Measurements from ENCODE around the gene NR2C2AP.

DNA sequence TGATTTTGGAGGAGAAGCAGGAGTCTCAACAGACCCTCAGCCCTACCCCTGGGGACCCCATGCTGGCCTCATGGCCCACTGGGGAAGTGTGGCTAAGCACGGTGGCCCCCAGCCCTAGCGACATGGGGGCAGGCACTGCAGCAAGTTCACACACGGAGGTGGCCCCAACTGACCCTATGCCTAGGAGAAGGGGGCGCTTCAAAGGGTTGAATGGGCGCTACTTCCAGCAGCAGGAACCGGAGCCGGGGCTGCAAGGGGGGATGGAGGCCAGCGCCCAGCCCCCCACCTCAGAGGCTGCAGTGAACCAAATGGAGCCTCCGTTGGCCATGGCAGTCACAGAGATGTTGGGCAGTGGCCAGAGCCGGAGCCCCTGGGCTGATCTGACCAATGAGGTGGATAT is 23.4 kb upstream of the NR2C2AP start:
- TF ChIP-seq, protein P1, sequence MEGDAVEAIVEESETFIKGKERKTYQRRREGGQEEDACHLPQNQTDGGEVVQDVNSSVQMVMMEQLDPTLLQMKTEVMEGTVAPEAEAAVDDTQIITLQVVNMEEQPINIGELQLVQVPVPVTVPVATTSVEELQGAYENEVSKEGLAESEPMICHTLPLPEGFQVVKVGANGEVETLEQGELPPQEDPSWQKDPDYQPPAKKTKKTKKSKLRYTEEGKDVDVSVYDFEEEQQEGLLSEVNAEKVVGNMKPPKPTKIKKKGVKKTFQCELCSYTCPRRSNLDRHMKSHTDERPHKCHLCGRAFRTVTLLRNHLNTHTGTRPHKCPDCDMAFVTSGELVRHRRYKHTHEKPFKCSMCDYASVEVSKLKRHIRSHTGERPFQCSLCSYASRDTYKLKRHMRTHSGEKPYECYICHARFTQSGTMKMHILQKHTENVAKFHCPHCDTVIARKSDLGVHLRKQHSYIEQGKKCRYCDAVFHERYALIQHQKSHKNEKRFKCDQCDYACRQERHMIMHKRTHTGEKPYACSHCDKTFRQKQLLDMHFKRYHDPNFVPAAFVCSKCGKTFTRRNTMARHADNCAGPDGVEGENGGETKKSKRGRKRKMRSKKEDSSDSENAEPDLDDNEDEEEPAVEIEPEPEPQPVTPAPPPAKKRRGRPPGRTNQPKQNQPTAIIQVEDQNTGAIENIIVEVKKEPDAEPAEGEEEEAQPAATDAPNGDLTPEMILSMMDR (IDR thresholded peaks at IDR 0.05), result no peak
- no peak for TF ChIP-seq POLR2A (IDR thresholded peaks at IDR 0.05)

Measured in Peyer's patch (tissue), 4 donors.